IMR-90 (cell line): ENCODE results near the gene PKP3. TPM values are rescaled to one million over a fixed set of nuclear protein-coding genes. Genes with fewer than 3 reads are reported as not detected.
"Not testable (repeated sequence)": the region's sequence is repeated elsewhere in the genome, so short reads cannot be mapped to it uniquely, and the experiment has no call there.

Experiments used
- ATAC-seq: fragments of 200-7000 bp; cut with Tn5 transposase; 2 replicates; pipeline ENCODE4 v1.9.1; 2020; ENCODE audit warnings: low read depth, mild to moderate bottlenecking, moderate library complexity
- BruUV-seq: library from RNA; stranded (reverse); fragments of 400-500 nt; replicated peaks from 2 replicates; lab custom pipeline; 2021; lab: Mats Ljungman, UMichigan
- CTCF ChIA-PET: fragments of 300-600 bp; formaldehyde crosslinking; extraction: SDS; loops from one replicate; lab custom pipeline; 2021; ENCODE audit warnings: antibody characterized with exemption; lab: Yijun Ruan, JAX
- POLR2A ChIA-PET: fragments of 300-600 bp; sonication (Branson Sonifier 250); formaldehyde crosslinking; loops from one replicate; lab custom pipeline; 2022; ENCODE audit warnings: antibody characterized with exemption; ENCODE audit not compliant: unreplicated experiment; lab: Charles Lee
- DNase-seq: peaks from one replicate; pipeline ENCODE4 v3.0.0; 2013
- H2AFZ ChIP-seq: replicated peaks from 2 replicates; pipeline ENCODE3; 2013; ENCODE audit warnings: low read length, mild to moderate bottlenecking; ENCODE audit not compliant: poor library complexity
- H2AK5ac ChIP-seq: 2 replicates; pipeline ENCODE4 v1.6.1; 2013; ENCODE audit warnings: low read depth, low read length, inconsistent platforms
- H2AK9ac ChIP-seq: replicated peaks from 2 replicates; pipeline ENCODE3; 2013; ENCODE audit warnings: mild to moderate bottlenecking, low read depth, low read length, moderate library complexity; ENCODE audit not compliant: poor library complexity
- H2BK120ac ChIP-seq: 2 replicates; pipeline ENCODE4 v1.6.1; 2013; ENCODE audit warnings: low read depth, low read length, inconsistent platforms
- H2BK15ac ChIP-seq: 3 replicates; pipeline ENCODE4 v1.6.1; 2013; ENCODE audit warnings: low read depth, low read length, inconsistent platforms
- H2BK20ac ChIP-seq: 2 replicates; pipeline ENCODE4 v1.6.1; 2013; ENCODE audit warnings: low read depth, mild to moderate bottlenecking, inconsistent platforms, low read length, moderate library complexity
- H2BK5ac ChIP-seq: 2 replicates; pipeline ENCODE4 v1.6.1; 2013; ENCODE audit warnings: mild to moderate bottlenecking, low read depth, low read length, inconsistent platforms; ENCODE audit not compliant: poor library complexity, severe bottlenecking
- H3K14ac ChIP-seq: replicated peaks from 2 replicates; pipeline ENCODE4 v1.6.1; 2013; ENCODE audit warnings: low read depth, low read length, inconsistent platforms
- H3K18ac ChIP-seq: 2 replicates; pipeline ENCODE4 v1.6.1; 2013; ENCODE audit warnings: low read depth, low read length, control low read depth
- H3K23ac ChIP-seq: 2 replicates; pipeline ENCODE4 v1.6.1; 2013; ENCODE audit warnings: low read depth, low read length, inconsistent platforms
- H3K27ac ChIP-seq: 2 replicates; pipeline ENCODE4 v1.5.1; 2013; ENCODE audit warnings: mild to moderate bottlenecking, control low read depth, low read length; ENCODE audit not compliant: insufficient read depth
- H3K27me3 ChIP-seq: 2 replicates; pipeline ENCODE4 v1.6.1; 2013; ENCODE audit warnings: low read length; ENCODE audit not compliant: control insufficient read depth, insufficient read depth
- H3K36me3 ChIP-seq: 2 replicates; pipeline ENCODE4 v1.6.1; 2013; ENCODE audit warnings: low read length, mixed read lengths; ENCODE audit not compliant: control insufficient read depth, insufficient read depth
- H3K4ac ChIP-seq: 2 replicates; pipeline ENCODE4 v1.6.1; 2013; ENCODE audit warnings: low read depth, low read length, inconsistent platforms
- H3K4me1 ChIP-seq: 2 replicates; pipeline ENCODE4 v1.6.1; 2013; ENCODE audit warnings: low read length, mixed read lengths; ENCODE audit not compliant: control insufficient read depth, insufficient read depth
- H3K4me2 ChIP-seq: 2 replicates; pipeline ENCODE4 v1.6.1; 2013; ENCODE audit warnings: low read depth, mild to moderate bottlenecking, control low read depth, low read length, moderate library complexity
- H3K4me3 ChIP-seq: 2 replicates; pipeline ENCODE4 v1.5.1; 2013; ENCODE audit warnings: low read depth, mild to moderate bottlenecking, control low read depth, low read length, moderate library complexity; ENCODE audit not compliant: insufficient read depth
- H3K56ac ChIP-seq: 2 replicates; pipeline ENCODE4 v1.6.1; 2013; ENCODE audit warnings: low read length, inconsistent platforms; ENCODE audit not compliant: insufficient read depth; ENCODE audit errors: extremely low read depth
- H3K79me1 ChIP-seq, 2 experiments: 2 replicates each; pipeline ENCODE4 v1.6.1; 2013; ENCODE audit warnings: low read length in 2 of 2, inconsistent platforms in 1 of 2, low read depth in 1 of 2
- H3K9ac ChIP-seq: 2 replicates; pipeline ENCODE4 v1.6.1; 2013; ENCODE audit warnings: low read depth, low read length, control low read depth
- H3K9me1 ChIP-seq: 2 replicates; pipeline ENCODE4 v1.6.1; 2013; ENCODE audit warnings: low read length, inconsistent platforms; ENCODE audit not compliant: insufficient read depth
- H3K9me3 ChIP-seq: 2 replicates; pipeline ENCODE4 v1.6.1; 2013; ENCODE audit warnings: low read length; ENCODE audit not compliant: control insufficient read depth, insufficient read depth
- H4K20me1 ChIP-seq: 2 replicates; pipeline ENCODE4 v1.6.1; 2013; ENCODE audit warnings: low read length, inconsistent platforms; ENCODE audit not compliant: insufficient read depth
- H4K5ac ChIP-seq: 2 replicates; pipeline ENCODE4 v1.6.1; 2013; ENCODE audit warnings: mild to moderate bottlenecking, low read depth, low read length, control low read depth
- H4K8ac ChIP-seq, 2 experiments: 2 replicates each; pipeline ENCODE4 v1.6.1; 2013; ENCODE audit warnings: low read depth in 2 of 2, low read length in 2 of 2, control low read depth in 1 of 2, inconsistent platforms in 1 of 2
- H4K91ac ChIP-seq: 2 replicates; pipeline ENCODE4 v1.6.1; 2013; ENCODE audit warnings: low read depth, low read length, inconsistent platforms; ENCODE audit not compliant: insufficient read depth
- WGBS, 2 experiments: methylation state at CpG; one replicate each; pipeline versions ENCODE4 v1.1.5 to v1.1.7; 2013; ENCODE audit warnings: missing lambda C conversion rate in 2 of 2; ENCODE audit not compliant: insufficient read length in 1 of 2; ENCODE audit errors: extremely low coverage in 2 of 2; 5-methylcytosine and 5-hydroxymethylcytosine counted together
- dilution Hi-C: fragments of 300-500 bp; cut with HindIII; formaldehyde crosslinking; loops from one replicate; pipeline ENCODE4 v1.14.3; 2018; ENCODE audit warnings: low sequenced_read_pairs; ENCODE audit not compliant: unreplicated experiment
- in situ Hi-C: fragments of 300-500 bp; cut with MboI; formaldehyde crosslinking; loops from 3 replicates; pipeline ENCODE4 v1.14.3; 2019; ENCODE audit warnings: low sequenced_read_pairs, inconsistent platforms, mixed read lengths
- intact Hi-C: fragments of 100-400 bp; cut with micrococcal nuclease; formaldehyde crosslinking; loops from 2 replicates; pipeline ENCODE4 v1.10.0; 2022
- polyA plus RNA-seq, 3 experiments: library from polyadenylated mRNA; depleted of rRNA; stranded (reverse); fragments of >200 nt; gene quantifications; 2 replicates each; pipeline ENCODE4 v1.2.3, GENCODE V29; 2012; ENCODE audit warnings: low replicate concordance in 1 of 3
- total RNA-seq: library from RNA; depleted of rRNA; stranded (reverse); fragments of >200 nt; gene quantifications from 2 replicates; pipeline ENCODE4 v1.2.3, GENCODE V29; 2012

PKP3 gene
- total and polyA plus RNA-seq, 2 of the 4 experiments (the other 2 are of a cell fraction): 1.5 to 2.2 TPM

DNA sequence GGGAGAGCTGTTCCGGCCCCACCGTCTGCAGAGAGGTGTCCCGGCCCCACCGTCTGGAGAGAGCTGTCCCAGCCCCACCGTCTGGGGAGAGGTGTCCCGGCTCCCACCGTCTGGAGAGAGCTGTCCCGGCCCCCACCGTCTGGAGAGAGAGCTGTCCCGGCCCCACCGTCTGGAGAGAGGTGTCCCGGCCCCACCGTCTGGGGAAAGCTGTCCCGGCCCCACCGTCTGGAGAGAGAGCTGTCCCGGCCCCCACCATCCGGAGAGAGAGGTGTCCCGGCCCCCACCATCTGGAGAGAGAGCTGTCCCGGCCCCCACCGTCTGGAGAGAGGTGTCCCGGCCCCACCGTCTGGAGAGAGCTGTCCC, 30.6 kb upstream of the PKP3 start:
- DNase-seq, H3K18ac ChIP-seq, ATAC-seq, H2BK20ac ChIP-seq, H3K27ac ChIP-seq, H3K4me1 ChIP-seq, H3K14ac ChIP-seq, H3K9me1 ChIP-seq, H4K91ac ChIP-seq, H4K20me1 ChIP-seq, H3K79me1 ChIP-seq, H2BK15ac ChIP-seq, H3K56ac ChIP-seq, H3K23ac ChIP-seq, BruUV-seq, H2AK5ac ChIP-seq, H3K4me3 ChIP-seq, H3K4me2 ChIP-seq, H4K5ac ChIP-seq, POLR2A ChIA-PET, in situ Hi-C loops, CTCF ChIA-PET, H2AFZ ChIP-seq, H3K9me3 ChIP-seq, H2AK9ac ChIP-seq, H2BK120ac ChIP-seq, H3K36me3 ChIP-seq, H3K4ac ChIP-seq, dilution Hi-C loops, H2BK5ac ChIP-seq, H4K8ac ChIP-seq, H3K9ac ChIP-seq: not testable (repeated sequence)
- WGBS, 2 experiments: 79% methylated on average over 13 of the region's 22 CpGs; no CpG with 5 or more reads in 1 of the 2 experiments
- intact Hi-C loops: loop anchor here (2.0 to 10.0 kb wide), 2 partner anchors 81 to 113 kb away; partner anchors contain the start of gene ANO9
- H3K27me3 ChIP-seq: peaks cover 27% of the 10 kb centered on the region
